ENCODE measurements around the gene VASP.

VASP gene

GRCh38 chr19:45568732-45569131 lies 61.5 kb downstream of the VASP start:
- H3K4me3 Mint-ChIP-seq = no peak overlapping the region
- no peaks in the 10 kb centered on the region for H3K9me3 Mint-ChIP-seq (ENCODE audit: low read depth)
- H3K27ac Mint-ChIP-seq = peak overlapping the region; percentile 41
- peaks cover 2% of the 10 kb centered on the region for H3K36me3 Mint-ChIP-seq
- H3K4me1 Mint-ChIP-seq (ENCODE audit: low read depth) = peaks cover 23% of the 10 kb centered on the region
- no peaks in the 10 kb centered on the region for H3K27me3 Mint-ChIP-seq

- H3K9me3 Mint-ChIP-seq (ENCODE audit: low read depth) = no peaks in the 10 kb centered on the region
- H3K4me3 Mint-ChIP-seq = no peak overlapping the region
- no peaks in the 10 kb centered on the region for H3K27me3 Mint-ChIP-seq
- H3K4me1 Mint-ChIP-seq (ENCODE audit: low read depth) = peaks cover 14% of the 10 kb centered on the region
- H3K27ac Mint-ChIP-seq = peak overlapping the region; percentile 62
- H3K36me3 Mint-ChIP-seq = peaks cover 2% of the 10 kb centered on the region
Measured at GRCh38 chr19:45569619-45570421, 62.5 kb downstream of the VASP start.

- Mint-ChIP-seq H3K27ac (no peak overlapping the region), H3K4me1 (ENCODE audit: low read depth) (peaks cover 14% of the 10 kb centered on the region), H3K4me3 (no peak overlapping the region), H3K36me3 (peaks cover 4% of the 10 kb centered on the region), H3K27me3 (no peaks in the 10 kb centered on the region), H3K9me3 (ENCODE audit: low read depth) (no peaks in the 10 kb centered on the region)
Measured at GRCh38 chr19:45571457-45572220, 64.4 kb downstream of the VASP start.

GRCh38 chr19:45574526-45574925 lies 67.2 kb downstream of the VASP start:
- H3K36me3 Mint-ChIP-seq = peaks cover 4% of the 10 kb centered on the region

GRCh38 chr19:45575216-45575615 lies 67.9 kb downstream of the VASP start:
- H3K27ac Mint-ChIP-seq = no peak overlapping the region
- H3K36me3 Mint-ChIP-seq = peaks cover 2% of the 10 kb centered on the region
- no peaks in the 10 kb centered on the region for H3K27me3 Mint-ChIP-seq
- H3K9me3 Mint-ChIP-seq (ENCODE audit: low read depth) = no peaks in the 10 kb centered on the region
- peaks cover 18% of the 10 kb centered on the region for H3K4me1 Mint-ChIP-seq (ENCODE audit: low read depth)
- no peak overlapping the region for H3K4me3 Mint-ChIP-seq

More at GRCh38 chr19:45574526-45574925, 67.2 kb downstream of the VASP start:
- H3K4me3 Mint-ChIP-seq = no peak overlapping the region
- no peak overlapping the region for H3K27ac Mint-ChIP-seq
- H3K27me3 Mint-ChIP-seq = no peaks in the 10 kb centered on the region
- no peaks in the 10 kb centered on the region for H3K9me3 Mint-ChIP-seq (ENCODE audit: low read depth)
- peaks cover 25% of the 10 kb centered on the region for H3K4me1 Mint-ChIP-seq (ENCODE audit: low read depth)

Data from activated naive CD8-positive, alpha-beta T cell (primary cell).